ENCODE results near the gene PTPN1. TPM values are rescaled to one million over a fixed set of nuclear protein-coding genes. Genes with fewer than 3 reads are reported as not detected.
A peak's percentile ranks its signal among the peaks of the same experiment; 100 is the strongest.

PTPN1 gene
- total and polyA plus RNA-seq, 2 of the 13 experiments (the other 11 are each of a cell fraction or from before 2014, with no cell fraction given), result 17.7 to 37.2 TPM

DNA sequence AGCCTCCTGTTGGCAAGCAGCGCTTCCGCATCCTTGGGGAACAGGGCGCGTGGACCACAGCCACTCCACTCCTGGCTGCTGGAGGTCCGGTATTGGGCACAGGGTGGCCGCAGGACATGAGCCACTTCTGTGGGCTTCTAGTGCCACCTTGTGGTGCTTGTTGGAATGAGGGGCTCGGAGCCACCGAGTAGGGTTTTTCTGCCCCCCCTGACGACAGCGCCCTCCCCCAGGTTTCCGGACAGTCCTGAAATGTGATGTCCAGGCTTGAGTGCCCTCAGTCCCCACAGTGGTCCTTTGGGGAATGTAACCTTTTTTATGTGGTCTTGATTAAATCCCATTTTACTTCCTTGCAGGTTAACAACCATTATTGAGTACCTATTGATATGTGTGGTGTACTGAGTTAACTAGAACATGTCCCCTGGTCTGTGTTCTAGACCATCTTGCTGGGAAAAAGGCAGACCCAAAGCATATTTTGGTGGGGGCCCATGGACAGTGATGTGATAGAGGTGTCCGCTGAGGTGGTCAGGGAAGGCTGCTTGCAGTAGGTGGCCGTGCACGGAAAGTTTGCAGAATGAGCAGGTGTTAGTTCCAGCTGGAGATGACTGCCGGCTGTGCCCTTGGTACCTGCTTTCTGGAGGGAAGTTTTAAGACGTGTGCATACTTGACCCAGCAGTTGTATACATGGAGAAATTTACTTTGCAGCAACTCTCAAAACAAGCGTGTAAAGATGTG lies 70.0 kb downstream of the PTPN1 start (continued):
- TF ChIP-seq, protein P1, sequence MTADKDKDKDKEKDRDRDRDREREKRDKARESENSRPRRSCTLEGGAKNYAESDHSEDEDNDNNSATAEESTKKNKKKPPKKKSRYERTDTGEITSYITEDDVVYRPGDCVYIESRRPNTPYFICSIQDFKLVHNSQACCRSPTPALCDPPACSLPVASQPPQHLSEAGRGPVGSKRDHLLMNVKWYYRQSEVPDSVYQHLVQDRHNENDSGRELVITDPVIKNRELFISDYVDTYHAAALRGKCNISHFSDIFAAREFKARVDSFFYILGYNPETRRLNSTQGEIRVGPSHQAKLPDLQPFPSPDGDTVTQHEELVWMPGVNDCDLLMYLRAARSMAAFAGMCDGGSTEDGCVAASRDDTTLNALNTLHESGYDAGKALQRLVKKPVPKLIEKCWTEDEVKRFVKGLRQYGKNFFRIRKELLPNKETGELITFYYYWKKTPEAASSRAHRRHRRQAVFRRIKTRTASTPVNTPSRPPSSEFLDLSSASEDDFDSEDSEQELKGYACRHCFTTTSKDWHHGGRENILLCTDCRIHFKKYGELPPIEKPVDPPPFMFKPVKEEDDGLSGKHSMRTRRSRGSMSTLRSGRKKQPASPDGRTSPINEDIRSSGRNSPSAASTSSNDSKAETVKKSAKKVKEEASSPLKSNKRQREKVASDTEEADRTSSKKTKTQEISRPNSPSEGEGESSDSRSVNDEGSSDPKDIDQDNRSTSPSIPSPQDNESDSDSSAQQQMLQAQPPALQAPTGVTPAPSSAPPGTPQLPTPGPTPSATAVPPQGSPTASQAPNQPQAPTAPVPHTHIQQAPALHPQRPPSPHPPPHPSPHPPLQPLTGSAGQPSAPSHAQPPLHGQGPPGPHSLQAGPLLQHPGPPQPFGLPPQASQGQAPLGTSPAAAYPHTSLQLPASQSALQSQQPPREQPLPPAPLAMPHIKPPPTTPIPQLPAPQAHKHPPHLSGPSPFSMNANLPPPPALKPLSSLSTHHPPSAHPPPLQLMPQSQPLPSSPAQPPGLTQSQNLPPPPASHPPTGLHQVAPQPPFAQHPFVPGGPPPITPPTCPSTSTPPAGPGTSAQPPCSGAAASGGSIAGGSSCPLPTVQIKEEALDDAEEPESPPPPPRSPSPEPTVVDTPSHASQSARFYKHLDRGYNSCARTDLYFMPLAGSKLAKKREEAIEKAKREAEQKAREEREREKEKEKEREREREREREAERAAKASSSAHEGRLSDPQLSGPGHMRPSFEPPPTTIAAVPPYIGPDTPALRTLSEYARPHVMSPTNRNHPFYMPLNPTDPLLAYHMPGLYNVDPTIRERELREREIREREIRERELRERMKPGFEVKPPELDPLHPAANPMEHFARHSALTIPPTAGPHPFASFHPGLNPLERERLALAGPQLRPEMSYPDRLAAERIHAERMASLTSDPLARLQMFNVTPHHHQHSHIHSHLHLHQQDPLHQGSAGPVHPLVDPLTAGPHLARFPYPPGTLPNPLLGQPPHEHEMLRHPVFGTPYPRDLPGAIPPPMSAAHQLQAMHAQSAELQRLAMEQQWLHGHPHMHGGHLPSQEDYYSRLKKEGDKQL (CRISPR knock-in tag; IDR thresholded peaks at IDR 0.05; ENCODE audit: low read depth), result no peak
- TF ChIP-seq, protein P2, sequence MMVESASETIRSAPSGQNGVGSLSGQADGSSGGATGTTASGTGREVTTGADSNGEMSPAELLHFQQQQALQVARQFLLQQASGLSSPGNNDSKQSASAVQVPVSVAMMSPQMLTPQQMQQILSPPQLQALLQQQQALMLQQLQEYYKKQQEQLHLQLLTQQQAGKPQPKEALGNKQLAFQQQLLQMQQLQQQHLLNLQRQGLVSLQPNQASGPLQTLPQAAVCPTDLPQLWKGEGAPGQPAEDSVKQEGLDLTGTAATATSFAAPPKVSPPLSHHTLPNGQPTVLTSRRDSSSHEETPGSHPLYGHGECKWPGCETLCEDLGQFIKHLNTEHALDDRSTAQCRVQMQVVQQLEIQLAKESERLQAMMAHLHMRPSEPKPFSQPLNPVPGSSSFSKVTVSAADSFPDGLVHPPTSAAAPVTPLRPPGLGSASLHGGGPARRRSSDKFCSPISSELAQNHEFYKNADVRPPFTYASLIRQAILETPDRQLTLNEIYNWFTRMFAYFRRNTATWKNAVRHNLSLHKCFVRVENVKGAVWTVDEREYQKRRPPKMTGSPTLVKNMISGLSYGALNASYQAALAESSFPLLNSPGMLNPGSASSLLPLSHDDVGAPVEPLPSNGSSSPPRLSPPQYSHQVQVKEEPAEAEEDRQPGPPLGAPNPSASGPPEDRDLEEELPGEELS (CRISPR knock-in tag; IDR thresholded peaks at IDR 0.05), result no peak
- TF ChIP-seq KMT2A (CRISPR knock-in tag; IDR thresholded peaks at IDR 0.05) (no peak), ZNF160 (CRISPR knock-in tag; IDR thresholded peaks at IDR 0.05) (no peak), ZFP90 (CRISPR knock-in tag; IDR thresholded peaks at IDR 0.05; ENCODE audit: borderline replicate concordance) (no peak), ZNF530 (CRISPR knock-in tag; IDR thresholded peaks at IDR 0.05; ENCODE audit: low read depth) (no peak), ZNF557 (CRISPR knock-in tag; IDR thresholded peaks at IDR 0.05) (no peak), ZSCAN9 (CRISPR knock-in tag; IDR thresholded peaks at IDR 0.05; ENCODE audit: borderline replicate concordance) (no peak), ZNF224 (CRISPR knock-in tag; IDR thresholded peaks at IDR 0.05) (no peak), PCBP1 (IDR thresholded peaks at IDR 0.05; ENCODE audit: borderline replicate concordance, low read depth, low read length) (no peak), SP5 (CRISPR knock-in tag; IDR thresholded peaks at IDR 0.05; ENCODE audit: borderline replicate concordance, low read depth) (no peak), LCORL (IDR thresholded peaks at IDR 0.05) (0 out of 2 replicates have a peak, but pooled peaks have one; percentile 20), LCORL (CRISPR knock-in tag; IDR thresholded peaks at IDR 0.05) (0 out of 2 replicates have a peak, but pooled peaks have one; percentile 59)
- TF ChIP-seq, protein P3, sequence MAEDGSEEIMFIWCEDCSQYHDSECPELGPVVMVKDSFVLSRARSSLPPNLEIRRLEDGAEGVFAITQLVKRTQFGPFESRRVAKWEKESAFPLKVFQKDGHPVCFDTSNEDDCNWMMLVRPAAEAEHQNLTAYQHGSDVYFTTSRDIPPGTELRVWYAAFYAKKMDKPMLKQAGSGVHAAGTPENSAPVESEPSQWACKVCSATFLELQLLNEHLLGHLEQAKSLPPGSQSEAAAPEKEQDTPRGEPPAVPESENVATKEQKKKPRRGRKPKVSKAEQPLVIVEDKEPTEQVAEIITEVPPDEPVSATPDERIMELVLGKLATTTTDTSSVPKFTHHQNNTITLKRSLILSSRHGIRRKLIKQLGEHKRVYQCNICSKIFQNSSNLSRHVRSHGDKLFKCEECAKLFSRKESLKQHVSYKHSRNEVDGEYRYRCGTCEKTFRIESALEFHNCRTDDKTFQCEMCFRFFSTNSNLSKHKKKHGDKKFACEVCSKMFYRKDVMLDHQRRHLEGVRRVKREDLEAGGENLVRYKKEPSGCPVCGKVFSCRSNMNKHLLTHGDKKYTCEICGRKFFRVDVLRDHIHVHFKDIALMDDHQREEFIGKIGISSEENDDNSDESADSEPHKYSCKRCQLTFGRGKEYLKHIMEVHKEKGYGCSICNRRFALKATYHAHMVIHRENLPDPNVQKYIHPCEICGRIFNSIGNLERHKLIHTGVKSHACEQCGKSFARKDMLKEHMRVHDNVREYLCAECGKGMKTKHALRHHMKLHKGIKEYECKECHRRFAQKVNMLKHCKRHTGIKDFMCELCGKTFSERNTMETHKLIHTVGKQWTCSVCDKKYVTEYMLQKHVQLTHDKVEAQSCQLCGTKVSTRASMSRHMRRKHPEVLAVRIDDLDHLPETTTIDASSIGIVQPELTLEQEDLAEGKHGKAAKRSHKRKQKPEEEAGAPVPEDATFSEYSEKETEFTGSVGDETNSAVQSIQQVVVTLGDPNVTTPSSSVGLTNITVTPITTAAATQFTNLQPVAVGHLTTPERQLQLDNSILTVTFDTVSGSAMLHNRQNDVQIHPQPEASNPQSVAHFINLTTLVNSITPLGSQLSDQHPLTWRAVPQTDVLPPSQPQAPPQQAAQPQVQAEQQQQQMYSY (CRISPR knock-in tag; IDR thresholded peaks at IDR 0.05), result 0 out of 2 replicates have a peak, but pooled peaks have one; percentile 53
- TF ChIP-seq, protein P4, sequence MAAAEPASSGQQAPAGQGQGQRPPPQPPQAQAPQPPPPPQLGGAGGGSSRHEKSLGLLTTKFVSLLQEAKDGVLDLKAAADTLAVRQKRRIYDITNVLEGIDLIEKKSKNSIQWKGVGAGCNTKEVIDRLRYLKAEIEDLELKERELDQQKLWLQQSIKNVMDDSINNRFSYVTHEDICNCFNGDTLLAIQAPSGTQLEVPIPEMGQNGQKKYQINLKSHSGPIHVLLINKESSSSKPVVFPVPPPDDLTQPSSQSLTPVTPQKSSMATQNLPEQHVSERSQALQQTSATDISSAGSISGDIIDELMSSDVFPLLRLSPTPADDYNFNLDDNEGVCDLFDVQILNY (CRISPR knock-in tag; conservative IDR thresholded peaks at IDR 0.05), result no peak
- TF ChIP-seq, protein P5, sequence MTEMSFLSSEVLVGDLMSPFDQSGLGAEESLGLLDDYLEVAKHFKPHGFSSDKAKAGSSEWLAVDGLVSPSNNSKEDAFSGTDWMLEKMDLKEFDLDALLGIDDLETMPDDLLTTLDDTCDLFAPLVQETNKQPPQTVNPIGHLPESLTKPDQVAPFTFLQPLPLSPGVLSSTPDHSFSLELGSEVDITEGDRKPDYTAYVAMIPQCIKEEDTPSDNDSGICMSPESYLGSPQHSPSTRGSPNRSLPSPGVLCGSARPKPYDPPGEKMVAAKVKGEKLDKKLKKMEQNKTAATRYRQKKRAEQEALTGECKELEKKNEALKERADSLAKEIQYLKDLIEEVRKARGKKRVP (CRISPR knock-in tag; IDR thresholded peaks at IDR 0.05), result no peak
